ENCODE data around the gene FBXL19.

- TF ChIP-seq, protein P1, sequence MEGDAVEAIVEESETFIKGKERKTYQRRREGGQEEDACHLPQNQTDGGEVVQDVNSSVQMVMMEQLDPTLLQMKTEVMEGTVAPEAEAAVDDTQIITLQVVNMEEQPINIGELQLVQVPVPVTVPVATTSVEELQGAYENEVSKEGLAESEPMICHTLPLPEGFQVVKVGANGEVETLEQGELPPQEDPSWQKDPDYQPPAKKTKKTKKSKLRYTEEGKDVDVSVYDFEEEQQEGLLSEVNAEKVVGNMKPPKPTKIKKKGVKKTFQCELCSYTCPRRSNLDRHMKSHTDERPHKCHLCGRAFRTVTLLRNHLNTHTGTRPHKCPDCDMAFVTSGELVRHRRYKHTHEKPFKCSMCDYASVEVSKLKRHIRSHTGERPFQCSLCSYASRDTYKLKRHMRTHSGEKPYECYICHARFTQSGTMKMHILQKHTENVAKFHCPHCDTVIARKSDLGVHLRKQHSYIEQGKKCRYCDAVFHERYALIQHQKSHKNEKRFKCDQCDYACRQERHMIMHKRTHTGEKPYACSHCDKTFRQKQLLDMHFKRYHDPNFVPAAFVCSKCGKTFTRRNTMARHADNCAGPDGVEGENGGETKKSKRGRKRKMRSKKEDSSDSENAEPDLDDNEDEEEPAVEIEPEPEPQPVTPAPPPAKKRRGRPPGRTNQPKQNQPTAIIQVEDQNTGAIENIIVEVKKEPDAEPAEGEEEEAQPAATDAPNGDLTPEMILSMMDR (conservative IDR thresholded peaks at IDR 0.05) = no peak
- no peak for TF ChIP-seq EZH2 (IDR thresholded peaks at IDR 0.05; ENCODE audit: low read depth)
Measured at GRCh38 chr16:30992276-30992780, 69.0 kb downstream of the FBXL19 start.
